Suprapubic skin (tissue), 4 donors: ENCODE results near the gene DPF1. TPM values are rescaled to one million over a fixed set of nuclear protein-coding genes. Genes with fewer than 3 reads are reported as not detected.

ENCODE experiments used
- DNase-seq, 2 donors: peaks; one replicate each; pipeline ENCODE4 v3.0.0-alpha.2; 2019; ENCODE audit warnings: low spot score in 2 of 2
- H3K27ac ChIP-seq: fragments of 200-600 bp; sonication (generic); one replicate; pipeline ENCODE4 v1.5.1; 2019
- H3K27me3 ChIP-seq: fragments of 200-600 bp; sonication (generic); one replicate; pipeline ENCODE4 v1.5.1; 2019
- H3K36me3 ChIP-seq: fragments of 200-600 bp; sonication (generic); one replicate; pipeline ENCODE4 v1.5.1; 2019
- H3K4me1 ChIP-seq: fragments of 200-600 bp; sonication (generic); one replicate; pipeline ENCODE4 v1.5.1; 2019
- H3K4me3 ChIP-seq: fragments of 200-600 bp; sonication (generic); one replicate; pipeline ENCODE4 v1.5.1; 2019; ENCODE audit warnings: mild to moderate bottlenecking
- H3K9me3 ChIP-seq: fragments of 200-600 bp; sonication (generic); one replicate; pipeline ENCODE4 v1.5.1; 2019
- CTCF ChIP-seq, 2 donors: fragments of 200-600 bp in 1 of 2; fragments of 450-650 bp in 1 of 2; sonication (generic) in 1 of 2; IDR thresholded peaks; one replicate each; pipeline ENCODE4 v1.5.1; 2016 to 2019; ENCODE audit warnings: antibody characterized with exemption in 2 of 2, mild to moderate bottlenecking in 1 of 2, moderate library complexity in 1 of 2
- EP300 ChIP-seq: sonication (generic); formaldehyde crosslinking; IDR thresholded peaks from one replicate; pipeline ENCODE4 v1.6.1; 2017; ENCODE audit warnings: antibody characterized with exemption
- POLR2A ChIP-seq, 2 donors: fragments of 450-650 bp; IDR thresholded peaks; one replicate each; pipeline ENCODE4 v1.6.1; 2017; ENCODE audit warnings: antibody characterized with exemption in 2 of 2, mild to moderate bottlenecking in 2 of 2, moderate library complexity in 2 of 2
- POLR2AphosphoS5 ChIP-seq, 3 donors: sonication (generic); formaldehyde crosslinking; IDR thresholded peaks; one replicate each; pipeline ENCODE4 v1.6.1; 2017; ENCODE audit warnings: antibody characterized with exemption in 3 of 3
- WGBS: methylation state at CpG from one replicate; pipeline ENCODE4 v1.1.5; 2018; 5-methylcytosine and 5-hydroxymethylcytosine counted together
- total RNA-seq, 4 donors: library from RNA; depleted of rRNA; stranded (reverse); fragments of >200 nt; gene quantifications; one replicate each; pipeline ENCODE4 v1.1.0, GENCODE V29; 2016

The DPF1 gene
- total RNA-seq, 4 donors from 2014 or later = 1.1 TPM; not detected in 3

- Histone ChIP-seq H3K27ac (no peak overlapping the region), H3K4me1 (peaks cover 19% of the 10 kb centered on the region), H3K27me3 (peaks cover 72% of the 10 kb centered on the region), H3K9me3 (no peaks in the 10 kb centered on the region), H3K36me3 (no peaks in the 10 kb centered on the region), H3K4me3 (no peak overlapping the region)
- 88% methylated on average over 3 of the region's 3 CpGs for WGBS
- TF ChIP-seq POLR2A (IDR thresholded peaks at IDR 0.05) (no peak), EP300 (no peak), CTCF (IDR thresholded peaks at IDR 0.05) (no peak), POLR2AphosphoS5 (IDR thresholded peaks at IDR 0.05) (no peak)
- no peak for DNase-seq
Observed at GRCh38 chr19:38223119-38223523, 901 bp downstream of the DPF1 start.

GRCh38 chr19:38221919-38222830 lies 1.8 kb downstream of the DPF1 start:
- no peak for TF ChIP-seq POLR2A (IDR thresholded peaks at IDR 0.05)
- TF ChIP-seq CTCF (IDR thresholded peaks at IDR 0.05) = no peak
- TF ChIP-seq EP300 = no peak
- TF ChIP-seq POLR2AphosphoS5 (IDR thresholded peaks at IDR 0.05) = no peak
- WGBS = 65% methylated on average over 20 of the region's 64 CpGs

GRCh38 chr19:38221421-38221820 lies 2.6 kb downstream of the DPF1 start:
- no peak for TF ChIP-seq POLR2A (IDR thresholded peaks at IDR 0.05)
- no peak for TF ChIP-seq EP300
- TF ChIP-seq CTCF (IDR thresholded peaks at IDR 0.05) = no peak
- TF ChIP-seq POLR2AphosphoS5 (IDR thresholded peaks at IDR 0.05) = no peak
- Histone ChIP-seq H3K4me3 (no peak overlapping the region), H3K36me3 (no peaks in the 10 kb centered on the region), H3K9me3 (no peaks in the 10 kb centered on the region), H3K27ac (no peak overlapping the region), H3K4me1 (peaks cover 19% of the 10 kb centered on the region), H3K27me3 (peaks cover 65% of the 10 kb centered on the region)
- no peak for DNase-seq
- 95% methylated on average over 6 of the region's 6 CpGs for WGBS

More at GRCh38 chr19:38221919-38222830, 1.8 kb downstream of the DPF1 start:
- DNase-seq = no peak
- peaks cover 17% of the 10 kb centered on the region for H3K4me1 ChIP-seq
- H3K9me3 ChIP-seq = no peaks in the 10 kb centered on the region
- H3K27ac ChIP-seq = no peak overlapping the region
- no peak overlapping the region for H3K4me3 ChIP-seq
- no peaks in the 10 kb centered on the region for H3K36me3 ChIP-seq
- H3K27me3 ChIP-seq = peaks cover 68% of the 10 kb centered on the region

- Histone ChIP-seq H3K27ac (no peak overlapping the region), H3K36me3 (no peaks in the 10 kb centered on the region), H3K4me1 (peaks cover 14% of the 10 kb centered on the region), H3K9me3 (no peaks in the 10 kb centered on the region), H3K27me3 (peaks cover 45% of the 10 kb centered on the region), H3K4me3 (no peak overlapping the region)
- 95% methylated on average over 6 of the region's 10 CpGs for WGBS
- no peak for DNase-seq
- no peak for TF ChIP-seq POLR2AphosphoS5 (IDR thresholded peaks at IDR 0.05)
- TF ChIP-seq CTCF (IDR thresholded peaks at IDR 0.05) = no peak
- TF ChIP-seq POLR2A (IDR thresholded peaks at IDR 0.05) = no peak
- no peak for TF ChIP-seq EP300
Observed at GRCh38 chr19:38219221-38219620, 4.8 kb downstream of the DPF1 start.

- TF ChIP-seq CTCF (IDR thresholded peaks at IDR 0.05) (no peak), EP300 (no peak), POLR2A (IDR thresholded peaks at IDR 0.05) (no peak), POLR2AphosphoS5 (IDR thresholded peaks at IDR 0.05) (no peak)
- Histone ChIP-seq H3K9me3 (no peaks in the 10 kb centered on the region), H3K27ac (no peak overlapping the region), H3K4me3 (no peak overlapping the region), H3K27me3 (peaks cover 34% of the 10 kb centered on the region), H3K4me1 (peaks cover 7% of the 10 kb centered on the region), H3K36me3 (no peaks in the 10 kb centered on the region)
- WGBS = 89% methylated on average over 3 of the region's 3 CpGs
- no peak for DNase-seq
Observed at GRCh38 chr19:38218204-38218603, 5.8 kb downstream of the DPF1 start.
